ENCODE measurements around the gene GGCT. TPM values are rescaled to one million over a fixed set of nuclear protein-coding genes. Genes with fewer than 3 reads are reported as not detected.

Gene GGCT
- total RNA-seq, 2 donors from 2014 or later = 11.8 to 24.6 TPM

DNA sequence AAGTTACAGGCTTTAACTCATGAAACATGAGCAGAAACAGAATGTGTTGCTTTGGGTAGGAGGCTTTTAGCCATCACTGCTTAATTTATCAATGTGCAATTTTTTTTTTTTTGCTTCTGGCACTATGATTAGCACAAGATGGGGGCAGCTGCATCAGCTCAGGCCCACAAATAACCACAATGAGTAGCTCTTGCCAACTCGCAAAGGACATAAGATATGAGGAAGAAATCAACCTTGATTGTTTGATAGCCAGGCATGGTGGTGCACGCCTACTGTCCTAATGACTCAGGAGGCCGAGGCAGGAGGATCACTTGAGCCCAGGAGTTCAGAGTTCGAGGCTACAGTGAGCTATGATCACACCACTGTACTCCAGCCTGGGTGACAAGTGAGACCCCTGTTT, 38.4 kb downstream of the GGCT start:
- DNase-seq (ENCODE audit: low spot score) = no peak
- no peaks in the 10 kb centered on the region for H3K9me3 ChIP-seq
- H3K27ac ChIP-seq = no peak overlapping the region
- H3K27me3 ChIP-seq (replicated peaks; ENCODE audit: insufficient read depth) = no peaks in the 10 kb centered on the region
- TF ChIP-seq, protein P1, sequence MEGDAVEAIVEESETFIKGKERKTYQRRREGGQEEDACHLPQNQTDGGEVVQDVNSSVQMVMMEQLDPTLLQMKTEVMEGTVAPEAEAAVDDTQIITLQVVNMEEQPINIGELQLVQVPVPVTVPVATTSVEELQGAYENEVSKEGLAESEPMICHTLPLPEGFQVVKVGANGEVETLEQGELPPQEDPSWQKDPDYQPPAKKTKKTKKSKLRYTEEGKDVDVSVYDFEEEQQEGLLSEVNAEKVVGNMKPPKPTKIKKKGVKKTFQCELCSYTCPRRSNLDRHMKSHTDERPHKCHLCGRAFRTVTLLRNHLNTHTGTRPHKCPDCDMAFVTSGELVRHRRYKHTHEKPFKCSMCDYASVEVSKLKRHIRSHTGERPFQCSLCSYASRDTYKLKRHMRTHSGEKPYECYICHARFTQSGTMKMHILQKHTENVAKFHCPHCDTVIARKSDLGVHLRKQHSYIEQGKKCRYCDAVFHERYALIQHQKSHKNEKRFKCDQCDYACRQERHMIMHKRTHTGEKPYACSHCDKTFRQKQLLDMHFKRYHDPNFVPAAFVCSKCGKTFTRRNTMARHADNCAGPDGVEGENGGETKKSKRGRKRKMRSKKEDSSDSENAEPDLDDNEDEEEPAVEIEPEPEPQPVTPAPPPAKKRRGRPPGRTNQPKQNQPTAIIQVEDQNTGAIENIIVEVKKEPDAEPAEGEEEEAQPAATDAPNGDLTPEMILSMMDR (IDR thresholded peaks at IDR 0.05) = no peak
- H3K4me1 ChIP-seq (ENCODE audit: control insufficient read depth in 1 of 2, low read depth in 2 of 2) = peaks cover 44% of the 10 kb centered on the region in 2 donors
- no peak overlapping the region for H3K4me3 ChIP-seq
- ATAC-seq (ENCODE audit: insufficient number of reproducible peaks, low FRiP score, low read depth) = no peak
- no peaks in the 10 kb centered on the region for H3K36me3 ChIP-seq

DNA sequence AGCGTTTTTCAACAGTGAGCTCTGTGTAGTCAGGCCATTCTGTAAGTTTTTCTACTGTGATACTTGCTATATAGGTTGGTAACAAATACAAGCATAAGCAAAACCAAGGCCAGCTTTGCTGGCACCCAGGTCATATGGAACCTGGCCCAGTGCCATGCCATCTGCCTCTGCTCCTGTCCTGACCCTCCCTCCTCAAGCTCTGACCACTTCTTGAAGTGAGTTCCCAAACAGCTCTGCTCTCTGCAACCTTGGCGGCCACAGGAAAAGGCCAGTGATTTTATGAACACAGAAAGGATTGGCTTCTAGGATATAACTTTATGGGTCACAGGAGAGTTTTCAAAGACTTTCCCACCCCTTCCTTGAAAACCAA, 38.8 kb downstream of the GGCT start:
- H3K9me3 ChIP-seq = no peaks in the 10 kb centered on the region
- ATAC-seq (ENCODE audit: insufficient number of reproducible peaks, low FRiP score, low read depth) (no peak), DNase-seq (ENCODE audit: low spot score) (no peak)
- H3K4me1 ChIP-seq (ENCODE audit: control insufficient read depth in 1 of 2, low read depth in 2 of 2) = peaks cover 39 to 40% of the 10 kb centered on the region in 2 donors
- TF ChIP-seq, protein P1 (IDR thresholded peaks at IDR 0.05) = no peak
- no peak overlapping the region for H3K27ac ChIP-seq
- H3K36me3 ChIP-seq = no peaks in the 10 kb centered on the region
- no peak overlapping the region for H3K4me3 ChIP-seq
- no peaks in the 10 kb centered on the region for H3K27me3 ChIP-seq (replicated peaks; ENCODE audit: insufficient read depth)

DNA sequence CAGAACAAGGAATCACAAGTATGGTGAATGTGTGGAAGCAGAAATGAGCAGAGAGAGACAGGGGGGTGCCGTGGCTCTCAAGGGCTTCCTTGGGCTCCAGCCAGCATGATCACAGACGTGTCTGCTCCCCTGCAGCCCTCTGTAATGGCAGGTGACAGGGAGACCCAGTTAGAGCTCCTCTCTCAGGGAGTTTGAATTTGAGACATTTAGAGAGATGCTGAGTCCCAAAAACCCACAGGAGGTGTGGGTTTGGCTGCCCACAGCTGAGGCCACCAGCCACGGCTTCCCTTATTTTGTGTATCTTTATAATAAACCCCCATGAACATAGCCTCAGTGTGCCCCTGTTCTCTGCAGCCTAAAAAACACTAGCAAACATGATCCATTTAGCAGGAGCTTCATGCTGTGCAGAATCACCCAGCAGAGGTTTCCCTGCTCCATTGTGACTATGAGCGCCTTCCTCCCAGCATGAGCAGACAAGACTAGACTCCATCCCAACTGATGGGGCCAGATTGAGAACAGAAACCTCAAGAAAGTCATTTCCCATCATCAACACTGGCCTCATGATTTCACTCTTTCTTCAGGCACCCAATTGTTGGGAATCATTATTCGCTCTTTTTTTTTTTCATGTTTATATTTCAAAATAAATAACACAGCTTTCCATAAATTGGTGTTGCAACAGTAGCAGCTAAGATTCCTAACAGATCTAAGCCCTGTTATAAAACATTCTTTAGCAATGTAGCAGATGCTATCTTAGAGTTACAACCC, 39.4 kb downstream of the GGCT start:
- no peaks in the 10 kb centered on the region for H3K9me3 ChIP-seq
- no peaks in the 10 kb centered on the region for H3K36me3 ChIP-seq
- no peaks in the 10 kb centered on the region for H3K27me3 ChIP-seq (replicated peaks; ENCODE audit: insufficient read depth)
- no peak overlapping the region for H3K27ac ChIP-seq
- no peak for ATAC-seq (ENCODE audit: insufficient number of reproducible peaks, low FRiP score, low read depth)
- no peak overlapping the region for H3K4me3 ChIP-seq
- TF ChIP-seq, protein P1 (IDR thresholded peaks at IDR 0.05) = no peak
- no peak for DNase-seq (ENCODE audit: low spot score)
- peaks cover 34 to 37% of the 10 kb centered on the region in 2 donors for H3K4me1 ChIP-seq (ENCODE audit: control insufficient read depth in 1 of 2, low read depth in 2 of 2)

DNA sequence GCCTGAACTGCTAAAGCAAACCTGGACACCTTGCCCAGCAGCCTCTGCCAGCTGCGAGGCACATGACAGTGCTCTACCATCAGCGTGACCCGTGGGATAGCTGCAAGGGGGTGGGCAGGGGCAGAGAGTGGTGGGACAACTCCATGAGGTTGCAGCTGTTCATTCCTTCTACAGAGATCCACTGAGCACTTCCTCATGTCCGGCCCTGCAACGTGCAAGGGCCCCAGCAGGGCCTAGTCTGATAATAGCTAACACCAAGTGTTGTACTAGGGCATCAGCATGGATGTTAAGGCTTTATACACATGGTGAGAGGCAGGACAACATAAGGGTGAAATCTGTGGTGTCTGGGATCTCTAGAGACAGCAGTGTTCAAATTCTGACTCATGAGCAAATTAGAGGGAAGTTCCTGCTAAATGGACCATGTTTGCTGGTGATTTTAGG, 40.4 kb downstream of the GGCT start:
- ATAC-seq (ENCODE audit: insufficient number of reproducible peaks, low FRiP score, low read depth) = no peak
- H3K4me1 ChIP-seq (ENCODE audit: control insufficient read depth in 1 of 2, low read depth in 2 of 2) = peaks cover 30 to 33% of the 10 kb centered on the region in 2 donors
- no peak overlapping the region for H3K27ac ChIP-seq
- H3K4me3 ChIP-seq = no peak overlapping the region
- H3K9me3 ChIP-seq = no peaks in the 10 kb centered on the region
- DNase-seq (ENCODE audit: low spot score) = no peak
- H3K27me3 ChIP-seq (replicated peaks; ENCODE audit: insufficient read depth) = no peaks in the 10 kb centered on the region
- TF ChIP-seq, protein P1 (IDR thresholded peaks at IDR 0.05) = no peak
- no peaks in the 10 kb centered on the region for H3K36me3 ChIP-seq

DNA sequence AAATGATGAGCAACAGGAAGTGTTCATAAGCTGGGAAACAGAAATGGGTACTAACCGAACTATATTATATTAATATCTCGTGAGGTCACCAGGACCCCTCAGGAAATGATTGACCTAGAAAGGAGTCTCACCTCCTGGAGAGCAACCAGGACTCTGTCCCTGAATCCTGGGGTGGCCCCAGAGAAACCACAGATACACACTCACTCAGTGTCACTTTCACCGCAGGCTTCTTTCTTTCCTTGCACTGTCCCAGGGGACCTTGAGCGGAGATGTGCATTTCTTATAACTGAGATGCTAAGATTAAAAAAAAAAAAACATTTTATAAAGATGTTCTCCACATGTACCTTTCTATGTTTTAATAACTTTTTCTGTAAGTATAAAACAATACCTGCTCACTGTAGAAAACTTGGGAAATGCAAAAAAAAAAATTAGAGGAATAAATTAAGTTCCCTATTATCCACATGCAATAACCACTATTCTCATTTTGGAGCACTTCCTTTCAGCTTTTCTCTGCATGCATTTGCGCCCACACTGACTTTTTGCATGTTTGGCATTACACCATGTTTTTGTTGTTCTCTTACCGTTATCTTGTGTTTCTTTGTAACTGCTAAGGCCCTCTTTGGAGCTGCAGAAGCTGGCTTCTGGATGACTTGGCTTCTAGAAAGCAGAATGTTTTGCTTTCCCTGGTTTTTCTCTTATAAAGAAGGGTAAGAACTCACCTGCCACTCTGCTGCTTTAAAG, 41.1 kb downstream of the GGCT start:
- Histone ChIP-seq H3K36me3 (no peaks in the 10 kb centered on the region), H3K9me3 (no peaks in the 10 kb centered on the region), H3K4me3 (no peak overlapping the region), H3K27me3 (replicated peaks; ENCODE audit: insufficient read depth) (no peaks in the 10 kb centered on the region), H3K4me1 (ENCODE audit: control insufficient read depth in 1 of 2, low read depth in 2 of 2) (peaks cover 28 to 30% of the 10 kb centered on the region in 2 donors), H3K27ac (no peak overlapping the region)
- DNase-seq (ENCODE audit: low spot score) (no peak), ATAC-seq (ENCODE audit: insufficient number of reproducible peaks, low FRiP score, low read depth) (no peak)
- TF ChIP-seq, protein P1 (IDR thresholded peaks at IDR 0.05) = no peak
